Muscle layer of colon (tissue), 2 donors: ENCODE data around the gene AGFG2.

Experiments
- H3K27ac ChIP-seq: one replicate; pipeline ENCODE4 v1.7.0; 2013; ENCODE audit warnings: low read depth, mild to moderate bottlenecking, low read length, moderate library complexity
- H3K27me3 ChIP-seq, 2 donors: one replicate each; pipeline ENCODE4 v1.7.0; 2013; ENCODE audit warnings: low read length in 2 of 2, mild to moderate bottlenecking in 2 of 2; ENCODE audit not compliant: insufficient read depth in 2 of 2, control insufficient read depth in 1 of 2
- H3K36me3 ChIP-seq: one replicate; pipeline ENCODE4 v1.7.0; 2013; ENCODE audit warnings: mild to moderate bottlenecking, low read length; ENCODE audit not compliant: insufficient read depth
- H3K4me1 ChIP-seq: one replicate; pipeline ENCODE4 v1.7.0; 2013; ENCODE audit warnings: mild to moderate bottlenecking, low read length; ENCODE audit not compliant: insufficient read depth
- H3K4me3 ChIP-seq, 2 donors: one replicate each; pipeline ENCODE4 v1.7.0; 2013; ENCODE audit warnings: low read length in 2 of 2, low read depth in 1 of 2, mild to moderate bottlenecking in 1 of 2, moderate library complexity in 1 of 2
- H3K9ac ChIP-seq: one replicate; pipeline ENCODE4 v1.7.0; 2013; ENCODE audit warnings: low read length
- H3K9me3 ChIP-seq: one replicate; pipeline ENCODE4 v1.7.0; 2013; ENCODE audit warnings: mild to moderate bottlenecking, low read length
- donor health status: abdominal sarcoma.
- donor health status: Adenocarcinoma of cecum.

Gene AGFG2

DNA sequence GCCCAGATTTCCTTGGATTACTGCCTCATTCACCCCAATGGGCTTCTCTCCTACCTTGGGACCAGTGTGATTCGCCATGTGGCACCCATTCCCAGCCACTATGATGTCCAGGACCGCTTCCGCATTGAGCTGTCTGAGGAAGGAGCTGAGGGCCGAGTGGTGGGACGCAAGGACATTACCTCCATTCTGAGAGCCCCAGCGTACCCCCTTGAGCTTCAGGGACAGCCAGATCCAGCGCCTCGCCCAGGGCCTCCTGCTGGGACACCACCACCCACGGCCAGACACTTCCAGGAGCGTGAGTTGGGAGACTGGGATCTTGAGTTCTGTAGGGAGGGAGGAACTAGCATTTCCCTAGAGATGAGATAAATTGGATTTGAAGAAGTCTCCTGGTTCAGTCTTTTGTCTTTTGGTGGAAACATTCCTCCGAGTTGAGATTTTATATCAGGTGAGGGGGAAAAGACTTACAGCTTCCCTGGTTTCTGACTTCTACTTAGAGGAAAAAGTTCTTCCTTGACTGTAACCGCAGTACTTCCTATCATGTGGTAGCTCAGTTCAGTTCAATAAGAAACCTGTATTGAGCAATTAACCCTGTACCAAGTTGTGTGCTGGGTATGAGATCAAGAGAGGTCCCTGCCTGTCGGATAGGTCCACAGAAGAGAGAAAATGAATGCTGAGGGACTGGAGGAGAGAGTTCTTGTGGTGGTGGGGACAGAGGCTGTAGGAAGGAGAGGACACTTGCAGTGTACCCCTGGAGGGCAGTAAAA, 74.6 kb downstream of the AGFG2 start:
- no peak overlapping the region for H3K27ac ChIP-seq
- H3K9ac ChIP-seq, result peak overlapping the region; percentile 74
- no peaks in the 10 kb centered on the region for H3K27me3 ChIP-seq
- no peaks in the 10 kb centered on the region for H3K9me3 ChIP-seq
- peaks cover 5% of the 10 kb centered on the region for H3K36me3 ChIP-seq
- H3K4me1 ChIP-seq, result peaks cover 10% of the 10 kb centered on the region
- peak overlapping the region; percentile 73 to 77 for H3K4me3 ChIP-seq

DNA sequence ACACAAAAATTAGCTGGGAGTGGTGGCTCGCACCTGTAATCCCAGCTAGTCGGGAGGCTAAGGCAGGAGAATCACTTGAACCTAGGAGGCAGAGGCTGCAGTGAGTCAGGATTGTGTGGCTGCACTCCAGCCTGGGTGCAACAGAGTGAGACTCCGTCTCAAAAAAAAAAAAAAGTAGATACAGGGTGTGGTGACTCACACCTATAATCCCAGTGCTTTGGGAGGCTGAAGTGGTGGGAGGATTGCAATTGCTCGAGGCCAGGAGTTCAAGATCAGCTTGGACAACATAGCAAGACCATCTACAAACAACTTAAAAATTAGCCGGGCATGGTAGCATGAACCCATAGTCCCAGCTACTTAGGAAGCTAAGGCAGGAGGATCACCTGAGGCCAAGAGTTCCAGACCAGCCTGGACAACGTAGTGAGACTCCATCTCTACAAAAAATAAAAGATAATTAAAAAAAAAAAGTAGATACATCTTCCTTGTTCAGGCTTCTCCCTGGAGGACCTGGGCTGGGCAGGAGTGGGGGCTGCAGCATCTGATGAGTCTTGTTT, 75.4 kb downstream of the AGFG2 start:
- Histone ChIP-seq H3K9me3 (no peaks in the 10 kb centered on the region), H3K4me1 (peaks cover 10% of the 10 kb centered on the region), H3K27me3 (no peaks in the 10 kb centered on the region), H3K9ac (no peak overlapping the region), H3K4me3 (no peak overlapping the region), H3K36me3 (peaks cover 5% of the 10 kb centered on the region), H3K27ac (no peak overlapping the region)
